ENCODE results near the gene ADAMTS1. TPM values are rescaled to one million over a fixed set of nuclear protein-coding genes. Genes with fewer than 3 reads are reported as not detected.
A peak's percentile ranks its signal among the peaks of the same experiment; 100 is the strongest.

The ADAMTS1 gene
- total and polyA plus RNA-seq, 2 of the 4 experiments (the other 2 are of a cell fraction), result 116 to 317 TPM

DNA sequence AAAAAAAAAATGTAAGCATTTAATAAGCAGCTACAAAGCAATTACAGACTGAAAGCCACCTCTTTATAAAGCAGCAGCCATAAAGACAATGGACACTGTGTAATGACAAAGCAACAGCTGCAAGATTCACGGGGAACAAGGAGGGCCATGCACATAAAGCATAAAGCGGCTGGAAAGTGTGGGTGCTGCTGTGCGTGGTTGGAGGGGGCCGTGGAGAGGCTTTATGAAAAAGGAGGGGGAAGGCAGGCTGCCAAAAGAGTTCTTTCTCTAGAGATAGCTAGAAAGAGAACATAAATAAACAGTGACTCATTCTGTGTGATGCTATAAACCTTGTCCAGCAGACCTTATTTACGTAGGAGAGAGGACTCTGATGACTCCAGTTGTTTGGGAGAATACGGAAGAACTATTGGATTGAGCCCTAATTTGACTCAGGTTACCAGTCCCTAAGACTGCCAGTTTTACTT, 49.3 kb downstream of the ADAMTS1 start:
- dilution Hi-C loops (cut with HindIII; ENCODE audit: low sequenced_read_pairs, unreplicated experiment), result no loop called here
- CTCF ChIA-PET, result no interaction called here
- H3K4me3 ChIP-seq (ENCODE audit: insufficient read depth, low read depth, low read length), result no peak overlapping the region

More for the DNA sequence above, 49.3 kb downstream of the ADAMTS1 start:
- Histone ChIP-seq H3K56ac (ENCODE audit: extremely low read depth, insufficient read depth, low read length) (no peak overlapping the region), H3K9me1 (ENCODE audit: insufficient read depth, low read length) (no peaks in the 10 kb centered on the region), H4K20me1 (ENCODE audit: insufficient read depth, low read length) (no peaks in the 10 kb centered on the region), H3K9me3 (ENCODE audit: control insufficient read depth, insufficient read depth, low read length) (peaks cover 7% of the 10 kb centered on the region), H2BK15ac (ENCODE audit: low read depth, low read length) (0 out of 3 replicates have a peak overlapping the region, but pooled peaks have one; percentile 91), H3K9ac (ENCODE audit: low read depth, low read length) (no peak overlapping the region), H4K5ac (ENCODE audit: low read depth, low read length) (peak overlapping the region; percentile 18; the same call in 1 of the 2 replicates), H4K91ac (ENCODE audit: insufficient read depth, low read depth, low read length) (no peak overlapping the region; the same call in 1 of the 2 replicates), H3K36me3 (ENCODE audit: control insufficient read depth, insufficient read depth, low read length) (no peaks in the 10 kb centered on the region), H2AFZ (replicated peaks; ENCODE audit: low read length, poor library complexity) (peak overlapping the region; percentile 52), H3K23ac (ENCODE audit: low read depth, low read length) (0 out of 2 replicates have a peak overlapping the region, but pooled peaks have one; percentile 39), H2BK20ac (ENCODE audit: low read depth, low read length) (0 out of 2 replicates have a peak overlapping the region, but pooled peaks have one; percentile 22), H4K8ac (ENCODE audit: low read depth in 2 of 2, low read length in 2 of 2) (peak overlapping the region in 1 of 2 experiments; percentile 59; a peak in 1 of 4 replicates), H2AK9ac (replicated peaks; ENCODE audit: low read depth, low read length, poor library complexity) (no peak overlapping the region), H3K27me3 (ENCODE audit: control insufficient read depth, insufficient read depth, low read length) (no peaks in the 10 kb centered on the region), H3K14ac (replicated peaks; ENCODE audit: low read depth, low read length) (no peak overlapping the region), H3K4ac (ENCODE audit: low read depth, low read length) (no peak overlapping the region), H2BK120ac (ENCODE audit: low read depth, low read length) (peak overlapping the region; percentile 58), H3K4me2 (ENCODE audit: low read depth, low read length) (peak overlapping the region; percentile 75), H2BK5ac (ENCODE audit: low read depth, low read length, poor library complexity, severe bottlenecking) (peak overlapping the region; percentile 85), H3K79me1 (ENCODE audit: low read depth in 1 of 2, low read length in 2 of 2) (no peaks in the 10 kb centered on the region), H3K27ac (ENCODE audit: insufficient read depth, low read length) (peak overlapping the region; percentile 70), H3K18ac (ENCODE audit: low read depth, low read length) (peak overlapping the region; percentile 55; the same call in 1 of the 2 replicates), H3K4me1 (ENCODE audit: control insufficient read depth, insufficient read depth, low read length) (peaks cover 15% of the 10 kb centered on the region), H2AK5ac (ENCODE audit: low read depth, low read length) (no peak overlapping the region)
- TF ChIP-seq CHD1 (IDR thresholded peaks at IDR 0.05; ENCODE audit: low read depth, low read length), result no peak
- TF ChIP-seq BHLHE40 (IDR thresholded peaks at IDR 0.05; ENCODE audit: low read depth, low read length), result peak; percentile 46; the same call in 1 of the 2 replicates
- no peak for TF ChIP-seq MAFK (IDR thresholded peaks at IDR 0.05; ENCODE audit: low read depth, low read length)
- no peak for TF ChIP-seq POLR2A (IDR thresholded peaks at IDR 0.05; ENCODE audit: low read depth, low read length)
- TF ChIP-seq FOS (IDR thresholded peaks at IDR 0.05; ENCODE audit: low read depth, low read length), result peak; percentile 98
- no peak for TF ChIP-seq RCOR1 (IDR thresholded peaks at IDR 0.05; ENCODE audit: insufficient replicate concordance, low read length)
- TF ChIP-seq RFX5 (IDR thresholded peaks at IDR 0.05; ENCODE audit: low read depth, low read length), result no peak
- no peak for TF ChIP-seq RAD21 (IDR thresholded peaks at IDR 0.05; ENCODE audit: low read length)
- peak; percentile 57; the same call in 1 of the 2 replicates for TF ChIP-seq NFE2L2 (IDR thresholded peaks at IDR 0.05; ENCODE audit: low read depth, low read length)
- no peak for TF ChIP-seq CEBPB (IDR thresholded peaks at IDR 0.05; ENCODE audit: low read depth, low read length)
- TF ChIP-seq CTCF (conservative IDR thresholded peaks at IDR 0.05; ENCODE audit: low read depth, low read length), result no peak
- TF ChIP-seq, protein P1, sequence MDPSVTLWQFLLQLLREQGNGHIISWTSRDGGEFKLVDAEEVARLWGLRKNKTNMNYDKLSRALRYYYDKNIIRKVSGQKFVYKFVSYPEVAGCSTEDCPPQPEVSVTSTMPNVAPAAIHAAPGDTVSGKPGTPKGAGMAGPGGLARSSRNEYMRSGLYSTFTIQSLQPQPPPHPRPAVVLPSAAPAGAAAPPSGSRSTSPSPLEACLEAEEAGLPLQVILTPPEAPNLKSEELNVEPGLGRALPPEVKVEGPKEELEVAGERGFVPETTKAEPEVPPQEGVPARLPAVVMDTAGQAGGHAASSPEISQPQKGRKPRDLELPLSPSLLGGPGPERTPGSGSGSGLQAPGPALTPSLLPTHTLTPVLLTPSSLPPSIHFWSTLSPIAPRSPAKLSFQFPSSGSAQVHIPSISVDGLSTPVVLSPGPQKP (IDR thresholded peaks at IDR 0.05; ENCODE audit: borderline replicate concordance, low read depth, low read length), result no peak
- TF ChIP-seq, protein P2, sequence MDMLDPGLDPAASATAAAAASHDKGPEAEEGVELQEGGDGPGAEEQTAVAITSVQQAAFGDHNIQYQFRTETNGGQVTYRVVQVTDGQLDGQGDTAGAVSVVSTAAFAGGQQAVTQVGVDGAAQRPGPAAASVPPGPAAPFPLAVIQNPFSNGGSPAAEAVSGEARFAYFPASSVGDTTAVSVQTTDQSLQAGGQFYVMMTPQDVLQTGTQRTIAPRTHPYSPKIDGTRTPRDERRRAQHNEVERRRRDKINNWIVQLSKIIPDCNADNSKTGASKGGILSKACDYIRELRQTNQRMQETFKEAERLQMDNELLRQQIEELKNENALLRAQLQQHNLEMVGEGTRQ (IDR thresholded peaks at IDR 0.05; ENCODE audit: low read depth, low read length), result no peak
- peak; percentile 81 for TF ChIP-seq MAZ (IDR thresholded peaks at IDR 0.05; ENCODE audit: borderline replicate concordance, low read depth, low read length)
- ATAC-seq (ENCODE audit: low read depth) (peak; percentile 90), DNase-seq (peak; percentile 100)
- in situ Hi-C loops (cut with MboI; ENCODE audit: low sequenced_read_pairs), result no loop called here
- POLR2A ChIA-PET (ENCODE audit: unreplicated experiment), result interaction anchor here (0.6 kb wide), 1 partner anchor 886 kb away, joined by 3 read pairs; no protein-coding TSS in a partner anchor
- BruUV-seq (replicated peaks), result no TSS peak
- 8% methylated on average over 2 of the region's 6 CpGs; no CpG with 5 or more reads in 1 of the 2 experiments for WGBS, 2 experiments (ENCODE audit: extremely low coverage in 2 of 2, insufficient read length in 1 of 2)
- intact Hi-C loops (cut with micrococcal nuclease), result no loop called here
